Activated CD8-positive, alpha-beta memory T cell treated with anti-CD3 and anti-CD28 coated beads for 24 hours (primary cell): ENCODE results near the gene LAMP5.

ENCODE experiments used
- DNase-seq: peaks from one replicate; pipeline ENCODE4 v3.0.0-alpha.2; 2020

LAMP5 gene

DNA sequence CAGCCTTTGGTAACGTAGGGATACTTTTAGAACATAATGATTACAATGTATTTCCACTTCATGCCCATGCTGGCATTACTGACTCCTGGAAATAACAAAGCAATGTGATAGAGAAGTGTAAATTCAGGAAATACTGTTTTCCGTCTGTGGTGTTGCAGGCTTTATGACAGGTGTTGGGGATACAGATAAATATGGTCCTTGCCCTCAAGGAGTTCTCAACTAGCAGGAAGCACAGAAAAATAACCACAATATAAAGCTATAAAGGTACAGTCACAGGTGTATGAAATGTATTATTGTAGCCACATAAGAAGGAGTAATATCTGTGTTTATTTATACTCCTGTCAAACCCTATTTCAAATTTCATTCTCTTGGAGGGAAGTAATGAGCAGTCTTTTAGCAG lies 12.9 kb upstream of the LAMP5 start:
- no peak for DNase-seq

GRCh38 chr20:9503526-9504245 lies 10.7 kb upstream of the LAMP5 start:
- DNase-seq: no peak

DNA sequence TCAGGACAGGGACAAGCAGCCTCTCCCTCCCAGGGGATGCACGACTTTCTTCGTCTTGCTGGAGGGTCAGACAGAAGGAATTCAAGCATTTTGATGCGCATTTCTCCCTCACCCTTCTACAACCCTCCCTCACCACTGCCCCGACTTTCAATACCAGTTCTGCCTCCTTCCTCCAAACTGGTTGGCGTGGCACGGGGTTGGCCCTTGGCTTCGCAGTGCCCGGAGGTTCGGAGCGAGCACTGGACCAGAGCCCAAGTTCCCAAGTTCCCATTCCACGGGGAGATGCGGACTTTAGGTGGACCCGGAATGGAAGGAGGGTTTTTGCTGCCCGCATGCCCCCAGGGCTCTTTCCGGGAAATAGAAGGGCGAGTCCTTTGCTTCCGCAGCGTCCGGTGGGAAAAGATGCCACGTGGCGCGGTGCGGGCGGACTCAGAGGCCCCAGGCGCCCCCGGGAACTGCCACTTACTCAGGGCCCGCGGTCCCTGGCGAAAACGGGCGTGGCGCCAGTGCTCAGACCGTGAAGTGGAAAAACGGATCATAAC lies 8.0 kb upstream of the LAMP5 start:
- DNase-seq: no peak

DNA sequence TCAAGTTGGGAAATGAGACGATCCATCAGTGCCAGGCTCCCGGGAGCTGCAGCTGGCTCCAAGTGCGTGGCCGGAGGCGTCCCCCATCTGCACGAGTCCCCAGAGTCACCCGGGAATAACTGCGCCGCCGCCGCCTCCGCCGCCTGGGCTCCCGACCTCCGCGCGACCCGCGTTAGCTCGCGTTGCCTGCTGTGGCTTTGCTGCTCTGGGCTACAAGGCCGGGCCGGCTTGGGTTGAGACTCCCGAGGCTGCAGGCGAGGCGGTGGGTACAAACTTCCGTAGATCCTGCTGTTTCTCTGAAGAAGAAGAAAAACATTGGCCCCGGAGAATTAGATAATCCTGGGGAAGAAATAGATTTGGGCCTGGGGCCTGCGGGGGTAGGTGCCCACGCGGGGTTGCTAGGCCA lies 7.4 kb upstream of the LAMP5 start:
- no peak for DNase-seq

GRCh38 chr20:9507544-9508239 lies 6.7 kb upstream of the LAMP5 start:
- DNase-seq: no peak

- no peak for DNase-seq
Measured at GRCh38 chr20:9508240-9508661, 6.1 kb upstream of the LAMP5 start.

DNA sequence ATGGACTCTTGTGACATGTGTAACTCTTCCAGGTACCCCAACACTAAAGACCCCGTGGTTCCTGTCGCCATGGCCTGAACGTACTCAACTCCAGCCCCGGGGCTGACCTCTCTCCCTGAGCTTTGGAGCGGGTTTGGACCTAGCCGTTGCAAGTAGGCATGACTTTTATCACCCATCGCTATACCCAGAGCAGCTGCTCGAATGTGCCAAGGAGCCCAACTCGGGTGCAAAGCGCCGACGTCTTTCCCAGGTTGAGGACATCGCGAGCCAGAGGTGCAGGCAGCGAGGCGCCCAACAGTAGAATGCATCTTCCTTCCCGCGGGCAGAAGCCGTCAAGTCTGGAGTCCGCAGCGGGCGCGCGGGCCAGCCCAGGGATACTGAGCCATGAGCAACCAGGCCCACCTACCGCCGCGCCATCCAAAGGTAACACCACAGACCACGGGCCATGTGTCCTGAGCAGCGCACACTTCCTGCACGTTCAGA lies 5.7 kb upstream of the LAMP5 start:
- no peak for DNase-seq

DNA sequence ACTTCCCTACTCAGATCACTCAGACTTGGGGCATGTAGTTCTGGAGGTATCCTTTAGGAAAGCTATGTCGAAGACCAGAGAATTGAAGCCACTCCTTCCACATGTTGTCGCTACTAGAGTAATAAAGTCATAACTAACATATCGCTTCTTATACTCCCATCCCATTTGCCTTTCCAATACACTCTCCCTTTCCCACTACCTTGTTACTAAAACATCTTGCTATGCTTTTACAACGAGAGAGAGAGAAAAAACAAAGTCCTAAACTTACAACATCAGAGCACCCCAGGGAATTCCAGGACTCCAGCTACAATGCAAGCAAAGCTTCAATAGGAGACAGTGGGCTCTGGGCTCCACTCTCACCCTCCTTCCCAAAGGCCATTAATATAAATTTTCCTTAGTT lies 5.1 kb upstream of the LAMP5 start:
- DNase-seq: no peak

GRCh38 chr20:9510911-9511310 lies 3.5 kb upstream of the LAMP5 start:
- DNase-seq: no peak

DNA sequence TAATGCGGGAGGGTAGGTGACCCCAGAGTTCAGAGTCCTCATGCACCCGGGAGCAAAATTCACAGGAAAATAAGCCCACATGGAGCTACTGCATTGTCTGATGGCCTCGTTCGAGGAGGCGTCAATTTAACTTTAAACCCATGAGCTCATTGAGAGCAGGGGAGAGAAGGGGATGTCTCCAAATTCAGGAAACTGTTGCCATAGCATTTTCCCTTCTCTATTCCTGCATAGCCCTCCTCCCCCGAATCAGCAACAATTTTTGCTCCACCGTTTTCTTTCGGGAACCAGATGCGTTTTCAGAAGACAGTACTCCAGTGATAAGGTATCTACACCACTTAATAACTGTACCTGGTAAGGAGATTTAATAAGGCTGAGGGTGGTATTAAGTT lies 324 bp upstream of the LAMP5 start:
- DNase-seq: no peak

- no peak for DNase-seq
Measured at GRCh38 chr20:9515214-9515585, 810 bp downstream of the LAMP5 start.

DNA sequence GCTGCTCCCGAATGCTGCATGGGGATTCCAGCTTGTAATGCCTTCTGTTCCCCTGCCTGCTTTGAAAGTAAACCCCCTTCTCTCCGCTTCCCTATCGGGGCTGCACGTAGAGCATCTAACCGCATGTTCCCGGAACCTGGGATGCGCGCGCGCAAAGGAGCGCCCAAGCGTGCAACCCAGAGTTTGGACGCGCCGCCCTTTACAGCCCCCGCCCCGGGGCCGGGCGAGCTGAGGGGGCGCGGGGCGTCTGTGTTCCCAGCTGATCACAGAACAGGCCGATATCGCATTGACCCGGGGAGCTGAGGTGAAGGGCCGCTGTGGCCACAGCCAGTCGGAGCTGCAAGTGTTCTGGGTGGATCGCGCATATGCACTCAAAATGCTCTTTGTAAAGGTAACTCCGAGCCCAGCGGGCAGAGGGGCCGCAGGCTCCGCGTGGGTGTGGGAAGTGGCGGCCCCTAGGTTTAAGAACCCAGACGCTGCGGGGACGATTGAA lies 1.4 kb downstream of the LAMP5 start:
- DNase-seq: no peak

- DNase-seq: no peak
Measured at GRCh38 chr20:9516234-9516871, 2.0 kb downstream of the LAMP5 start.

GRCh38 chr20:9517297-9518162 lies 3.1 kb downstream of the LAMP5 start:
- no peak for DNase-seq

DNA sequence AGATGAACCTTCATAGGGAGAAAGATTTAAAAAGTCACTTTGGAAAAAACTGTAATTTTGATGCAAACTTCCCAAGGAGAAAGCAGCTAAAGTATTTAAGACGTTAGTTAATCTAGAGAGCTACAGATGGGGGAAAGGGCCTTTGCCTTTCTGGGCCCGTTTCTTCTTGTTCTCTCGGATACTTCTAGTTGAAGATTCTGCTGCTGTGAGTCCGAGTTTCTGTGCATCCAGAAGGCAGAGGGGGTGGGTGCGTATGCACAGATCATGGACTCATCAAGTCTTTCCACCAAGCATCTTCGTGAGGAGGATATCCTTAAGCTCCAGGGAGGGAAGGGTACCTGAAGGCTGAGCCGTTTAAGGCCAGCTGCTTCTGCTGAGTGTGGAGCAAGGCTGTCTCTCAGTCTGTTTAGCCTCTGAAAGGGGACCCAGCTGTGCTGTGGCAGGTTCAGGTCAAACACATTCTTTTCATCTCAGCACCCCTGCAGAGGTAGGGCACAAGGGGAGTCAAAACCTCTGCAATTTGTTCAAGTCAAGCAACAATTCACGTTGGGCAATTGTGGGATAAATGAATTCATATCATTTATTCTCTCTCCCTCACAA lies 4.3 kb downstream of the LAMP5 start:
- no peak for DNase-seq

- no peak for DNase-seq
Measured at GRCh38 chr20:9520086-9520485, 5.7 kb downstream of the LAMP5 start.

DNA sequence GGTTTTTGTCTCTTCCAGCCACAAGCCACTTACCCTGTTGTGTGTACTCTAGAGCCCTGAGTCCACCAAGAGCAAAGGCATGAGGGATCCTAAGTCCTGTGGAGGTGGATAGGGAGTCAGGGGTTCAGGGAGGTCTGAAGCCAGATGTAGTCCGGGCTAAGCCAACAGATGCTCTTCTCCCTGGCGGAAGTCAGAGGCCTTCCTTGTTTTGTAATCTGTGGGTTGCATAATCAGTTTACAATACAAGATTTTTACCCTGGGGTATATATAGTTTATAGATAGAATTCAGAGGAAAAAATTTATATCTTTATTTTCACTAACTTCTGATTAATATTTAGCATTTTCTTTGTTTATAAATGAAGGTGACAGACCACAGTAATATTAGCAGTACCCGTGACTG lies 9.2 kb downstream of the LAMP5 start:
- no peak for DNase-seq

- no peak for DNase-seq
Measured at GRCh38 chr20:9531581-9531980, 17.2 kb downstream of the LAMP5 start.

DNA sequence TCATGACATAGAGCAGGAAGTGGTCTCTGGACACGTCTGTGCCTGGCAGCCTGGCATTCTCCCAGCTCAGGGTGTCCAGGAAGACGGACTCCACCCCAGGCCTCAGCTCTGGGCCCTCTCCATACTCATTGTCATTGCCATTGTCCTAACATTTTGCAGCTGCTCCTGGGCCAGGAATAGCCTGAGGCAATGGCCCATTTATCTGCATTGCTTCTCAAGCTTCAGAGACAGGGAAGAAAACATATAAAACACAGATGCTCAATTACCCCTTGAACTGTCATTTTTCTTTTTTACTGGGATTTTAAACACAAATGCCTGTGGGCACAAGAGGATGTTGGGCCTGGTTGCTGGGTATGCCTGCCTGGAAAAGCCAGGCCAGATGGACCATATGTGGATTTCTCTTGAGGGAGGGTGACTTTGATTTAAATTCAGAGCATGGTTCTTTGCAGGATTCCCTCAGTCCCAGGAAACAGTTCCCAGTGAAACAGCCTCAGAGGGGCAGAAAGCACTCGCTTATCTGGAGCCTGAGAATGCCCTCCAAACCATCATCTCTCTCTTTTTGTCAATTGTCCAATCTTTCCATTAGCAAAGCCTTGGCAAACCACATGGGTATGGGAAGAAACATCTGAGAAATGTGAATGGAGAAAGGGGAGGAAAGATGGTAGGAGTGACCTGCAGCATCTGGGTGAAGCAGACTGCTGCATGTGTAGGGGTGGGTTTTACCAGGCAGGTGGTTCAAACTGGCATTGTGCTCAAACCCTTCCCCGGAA lies 17.9 kb downstream of the LAMP5 start:
- DNase-seq: no peak

DNA sequence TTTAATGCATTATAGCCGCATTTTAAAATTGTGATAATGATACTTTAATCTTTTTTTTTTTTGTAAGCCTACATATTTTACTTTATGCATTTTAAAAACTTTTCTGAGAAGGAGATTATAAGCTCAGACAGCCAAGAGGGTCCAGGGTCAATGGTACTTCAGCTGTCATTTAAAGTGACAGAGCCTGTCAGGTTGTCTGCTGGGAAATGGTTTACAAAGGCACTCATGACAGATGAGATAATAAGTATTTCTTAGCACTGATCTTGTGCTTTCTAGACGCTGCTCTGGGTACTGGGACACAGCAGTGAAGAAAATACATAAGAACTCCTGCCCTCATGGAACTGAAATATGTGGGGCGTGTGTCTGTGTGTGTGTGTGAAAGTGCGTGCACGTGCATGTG lies 19.6 kb downstream of the LAMP5 start:
- DNase-seq: no peak

GRCh38 chr20:9535449-9535848 lies 21.1 kb downstream of the LAMP5 start:
- no peak for DNase-seq
